Stimulated activated memory B cell treated with anti-CD40 and anti-IgM and Interleukin-4, amounts not matched to agents 10 μg/mL and 1 μg/mL and 100 μg/mL, for 72 hours (primary cell): ENCODE measurements around the gene UQCRH.
"Not testable (repeated sequence)": the region's sequence is repeated elsewhere in the genome, so short reads cannot be mapped to it uniquely, and the experiment has no call there.

Experiments
- ATAC-seq: fragments of 150-1000 bp; cut with Tn5 transposase; 2 replicates; pipeline ENCODE4 v1.10.0; 2021
- H3K27ac Mint-ChIP-seq: one replicate; pipeline ENCODE4 v1.8.0; 2022; ENCODE audit warnings: mild to moderate bottlenecking, mixed read lengths
- H3K27me3 Mint-ChIP-seq: one replicate; pipeline ENCODE4 v1.8.0; 2022; ENCODE audit warnings: mixed read lengths
- H3K36me3 Mint-ChIP-seq: one replicate; pipeline ENCODE4 v1.8.0; 2022; ENCODE audit warnings: mixed read lengths
- H3K4me1 Mint-ChIP-seq: one replicate; pipeline ENCODE4 v1.8.0; 2022; ENCODE audit warnings: mixed read lengths
- H3K4me3 Mint-ChIP-seq: one replicate; pipeline ENCODE4 v1.8.0; 2022; ENCODE audit warnings: mild to moderate bottlenecking, moderate library complexity, mixed read lengths
- H3K9me3 Mint-ChIP-seq: one replicate; pipeline ENCODE4 v1.8.0; 2022; ENCODE audit warnings: mixed read lengths

The UQCRH gene

GRCh38 chr1:46340404-46341221 lies 37.1 kb downstream of the UQCRH start, which contains the start of gene NSUN4:
TSS of gene NSUN4 (plus strand) at chr1:46340807. CDS start at chr1:46340827, 20 bp downstream.
- peaks cover 51% of the 10 kb centered on the region for H3K36me3 Mint-ChIP-seq
- H3K4me3 Mint-ChIP-seq, result peak within 1 kb of the TSS; percentile 98
- H3K9me3 Mint-ChIP-seq, result no peaks in the 10 kb centered on the region
- no peaks in the 10 kb centered on the region for H3K27me3 Mint-ChIP-seq
- H3K27ac Mint-ChIP-seq, result peak within 1 kb of the TSS; percentile 99
- ATAC-seq, result peak; percentile 93
- peaks cover 55% of the 10 kb centered on the region for H3K4me1 Mint-ChIP-seq

- H3K9me3 Mint-ChIP-seq, result no peaks in the 10 kb centered on the region
- ATAC-seq, result no peak
- H3K27ac Mint-ChIP-seq, result peak overlapping the region; percentile 99
- peak overlapping the region; percentile 98 for H3K4me3 Mint-ChIP-seq
- H3K27me3 Mint-ChIP-seq, result no peaks in the 10 kb centered on the region
- peaks cover 54% of the 10 kb centered on the region for H3K36me3 Mint-ChIP-seq
- peaks cover 55% of the 10 kb centered on the region for H3K4me1 Mint-ChIP-seq
These were observed 38.0 kb downstream of the UQCRH start for GRCh38 chr1:46341222-46342083.

GRCh38 chr1:46342084-46342656 lies 38.7 kb downstream of the UQCRH start:
- Mint-ChIP-seq H3K4me3 (peak overlapping the region; percentile 98), H3K27me3 (no peaks in the 10 kb centered on the region), H3K4me1 (peaks cover 55% of the 10 kb centered on the region), H3K9me3 (no peaks in the 10 kb centered on the region), H3K27ac (peak overlapping the region; percentile 99), H3K36me3 (peaks cover 61% of the 10 kb centered on the region)
- ATAC-seq, result no peak

GRCh38 chr1:46342677-46343350 lies 39.3 kb downstream of the UQCRH start:
- Mint-ChIP-seq H3K36me3 (peaks cover 67% of the 10 kb centered on the region), H3K4me3 (peak overlapping the region; percentile 98), H3K9me3 (no peaks in the 10 kb centered on the region), H3K27ac (peak overlapping the region; percentile 99), H3K4me1 (peaks cover 61% of the 10 kb centered on the region), H3K27me3 (no peaks in the 10 kb centered on the region)
- no peak for ATAC-seq

GRCh38 chr1:46343351-46343695 lies 39.8 kb downstream of the UQCRH start:
- peak overlapping the region; percentile 99 for H3K27ac Mint-ChIP-seq
- peaks cover 66% of the 10 kb centered on the region for H3K4me1 Mint-ChIP-seq
- peaks cover 72% of the 10 kb centered on the region for H3K36me3 Mint-ChIP-seq
- no peaks in the 10 kb centered on the region for H3K9me3 Mint-ChIP-seq
- no peak overlapping the region for H3K4me3 Mint-ChIP-seq
- H3K27me3 Mint-ChIP-seq, result no peaks in the 10 kb centered on the region
- no peak for ATAC-seq

GRCh38 chr1:46343705-46344104 lies 40.2 kb downstream of the UQCRH start:
- ATAC-seq, result no peak
- Mint-ChIP-seq H3K9me3 (no peaks in the 10 kb centered on the region), H3K4me1 (peaks cover 63% of the 10 kb centered on the region), H3K27ac (peak overlapping the region; percentile 99), H3K4me3 (no peak overlapping the region), H3K27me3 (no peaks in the 10 kb centered on the region), H3K36me3 (peaks cover 72% of the 10 kb centered on the region)

GRCh38 chr1:46344481-46344880 lies 41.0 kb downstream of the UQCRH start:
- H3K4me3 Mint-ChIP-seq, result no peak overlapping the region
- H3K36me3 Mint-ChIP-seq, result peaks cover 76% of the 10 kb centered on the region
- peak overlapping the region; percentile 99 for H3K27ac Mint-ChIP-seq
- H3K9me3 Mint-ChIP-seq, result no peaks in the 10 kb centered on the region
- peaks cover 58% of the 10 kb centered on the region for H3K4me1 Mint-ChIP-seq
- ATAC-seq, result no peak
- no peaks in the 10 kb centered on the region for H3K27me3 Mint-ChIP-seq

- ATAC-seq, result no peak
- Mint-ChIP-seq H3K27ac (peak overlapping the region; percentile 11), H3K27me3 (no peaks in the 10 kb centered on the region), H3K4me3 (no peak overlapping the region), H3K9me3 (no peaks in the 10 kb centered on the region), H3K36me3 (peaks cover 79% of the 10 kb centered on the region), H3K4me1 (peaks cover 54% of the 10 kb centered on the region)
These were observed 41.8 kb downstream of the UQCRH start for GRCh38 chr1:46345281-46345680.

- Mint-ChIP-seq H3K9me3 (no peaks in the 10 kb centered on the region), H3K36me3 (peaks cover 59% of the 10 kb centered on the region), H3K27ac (peak overlapping the region; percentile 11), H3K27me3 (no peaks in the 10 kb centered on the region), H3K4me3 (no peak overlapping the region), H3K4me1 (peaks cover 10% of the 10 kb centered on the region)
- no peak for ATAC-seq
These were observed 48.9 kb downstream of the UQCRH start for GRCh38 chr1:46352363-46352762.

GRCh38 chr1:46355920-46356319 lies 52.4 kb downstream of the UQCRH start:
- H3K4me3 Mint-ChIP-seq, H3K4me1 Mint-ChIP-seq, H3K27ac Mint-ChIP-seq, H3K9me3 Mint-ChIP-seq, ATAC-seq, H3K27me3 Mint-ChIP-seq: not testable (repeated sequence)
- H3K36me3 Mint-ChIP-seq, result peaks cover 58% of the 10 kb centered on the region

GRCh38 chr1:46362158-46362557 lies 58.7 kb downstream of the UQCRH start:
- peaks cover 55% of the 10 kb centered on the region for H3K36me3 Mint-ChIP-seq
- H3K4me1 Mint-ChIP-seq, result no peaks in the 10 kb centered on the region
- H3K27ac Mint-ChIP-seq, result no peak overlapping the region
- no peak for ATAC-seq
- H3K4me3 Mint-ChIP-seq, result no peak overlapping the region
- H3K9me3 Mint-ChIP-seq, result no peaks in the 10 kb centered on the region
- no peaks in the 10 kb centered on the region for H3K27me3 Mint-ChIP-seq

- Mint-ChIP-seq H3K27ac (no peak overlapping the region), H3K9me3 (no peaks in the 10 kb centered on the region), H3K4me1 (no peaks in the 10 kb centered on the region), H3K27me3 (no peaks in the 10 kb centered on the region), H3K36me3 (peaks cover 54% of the 10 kb centered on the region), H3K4me3 (no peak overlapping the region)
- ATAC-seq, result no peak
These were observed 59.6 kb downstream of the UQCRH start for GRCh38 chr1:46363121-46363520.

GRCh38 chr1:46364612-46365011 lies 61.1 kb downstream of the UQCRH start:
- H3K36me3 Mint-ChIP-seq, result peaks cover 48% of the 10 kb centered on the region

GRCh38 chr1:46365796-46366195 lies 62.3 kb downstream of the UQCRH start:
- H3K27me3 Mint-ChIP-seq, H3K27ac Mint-ChIP-seq, H3K4me3 Mint-ChIP-seq, ATAC-seq, H3K9me3 Mint-ChIP-seq: not testable (repeated sequence)
- H3K36me3 Mint-ChIP-seq, result peaks cover 43% of the 10 kb centered on the region
- H3K4me1 Mint-ChIP-seq, result peaks cover 13% of the 10 kb centered on the region

More at GRCh38 chr1:46364612-46365011, 61.1 kb downstream of the UQCRH start:
- Mint-ChIP-seq H3K27ac (no peak overlapping the region), H3K27me3 (no peaks in the 10 kb centered on the region), H3K9me3 (no peaks in the 10 kb centered on the region), H3K4me1 (peaks cover 6% of the 10 kb centered on the region), H3K4me3 (no peak overlapping the region)
- no peak for ATAC-seq
